Fibroblast of lung (primary cell): ENCODE results near the gene ZNF346.

ENCODE experiments used
- CTCF ChIP-seq, 2 donors: IDR thresholded peaks in 1 of 2; conservative IDR thresholded peaks in 1 of 2; 1 replicate in 1 of 2; 2 replicates in 1 of 2; pipeline ENCODE4 v1.5.1; 2011 to 2012; ENCODE audit warnings: low read length in 2 of 2, control low read depth in 1 of 2, inconsistent platforms in 1 of 2, low read depth in 1 of 2, mild to moderate bottlenecking in 1 of 2
- EZH2 ChIP-seq: IDR thresholded peaks from 2 replicates; pipeline ENCODE4 v1.5.1; 2012; ENCODE audit warnings: low read length, control low read depth, mild to moderate bottlenecking; ENCODE audit errors: missing control alignments

DNA sequence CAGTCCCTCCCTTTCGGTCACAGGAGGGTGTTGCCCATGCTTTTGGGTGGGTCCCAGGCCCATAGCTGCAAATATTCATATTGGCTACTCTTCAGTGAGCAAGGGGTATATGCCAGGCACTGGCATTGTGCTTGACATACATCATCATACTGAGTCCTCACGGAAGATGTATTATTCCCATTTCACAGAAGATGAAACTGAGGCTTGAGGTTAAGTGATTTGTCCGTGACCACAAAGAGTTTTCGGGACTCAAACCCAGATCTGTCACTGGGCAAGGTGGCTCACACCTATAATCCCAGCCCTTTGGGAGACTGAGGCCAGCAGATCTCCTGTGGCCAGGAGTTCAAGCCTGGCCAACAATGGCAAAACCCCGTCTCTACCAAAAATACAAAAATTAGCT is 57.8 kb downstream of the ZNF346 start:
- TF ChIP-seq CTCF (conservative IDR thresholded peaks at IDR 0.05 in 1 of 2, IDR thresholded peaks at IDR 0.05 in 1 of 2; ENCODE audit: low read depth in 1 of 2, low read length in 2 of 2), result no peak
- TF ChIP-seq EZH2, result no peak
